ENCODE results near the gene DENND6B. TPM values are rescaled to one million over a fixed set of nuclear protein-coding genes. Genes with fewer than 3 reads are reported as not detected.

The DENND6B gene
- polyA plus RNA-seq, 4 donors, result 1.9 to 4.5 (median 2.5) TPM

GRCh38 chr22:50284479-50284878, 42.3 kb downstream of the DENND6B start:
- Histone ChIP-seq H3K27ac (ENCODE audit: low read depth in 1 of 3, low read length in 2 of 3) (no peak overlapping the region), H3K4me1 (ENCODE audit: control insufficient read depth in 3 of 3, insufficient read depth in 2 of 3, low read depth in 1 of 3, low read length in 2 of 3) (peaks cover 0 to 12% (median 0%) of the 10 kb centered on the region in 3 donors), H3K36me3 (ENCODE audit: control insufficient read depth in 3 of 3, insufficient read depth in 2 of 3, low read depth in 1 of 3, low read length in 3 of 3) (peaks cover 16 to 94% (median 19%) of the 10 kb centered on the region in 3 donors), H3K4me3 (ENCODE audit: low read depth in 1 of 3, low read length in 3 of 3) (no peak overlapping the region), H3K9me3 (ENCODE audit: control insufficient read depth in 2 of 2, insufficient read depth in 1 of 2, low read depth in 1 of 2, low read length in 1 of 2) (no peaks in the 10 kb centered on the region), H3K27me3 (ENCODE audit: control insufficient read depth in 3 of 3, insufficient read depth in 3 of 3, low read length in 3 of 3) (no peaks in the 10 kb centered on the region)
- WGBS, 3 donors, result 80 to 92% (median 90%) methylated on average over 8 to 13 of the region's 13 CpGs
- no peak for DNase-seq
- no peak for FAIRE-seq

GRCh38 chr22:50283821-50284220, 43.0 kb downstream of the DENND6B start:
- Histone ChIP-seq H3K27ac (ENCODE audit: low read depth in 1 of 3, low read length in 2 of 3) (no peak overlapping the region), H3K4me3 (ENCODE audit: low read depth in 1 of 3, low read length in 3 of 3) (no peak overlapping the region), H3K36me3 (ENCODE audit: control insufficient read depth in 3 of 3, insufficient read depth in 2 of 3, low read depth in 1 of 3, low read length in 3 of 3) (peaks cover 16 to 94% (median 24%) of the 10 kb centered on the region in 3 donors)

GRCh38 chr22:50282361-50283155, 44.3 kb downstream of the DENND6B start:
- FAIRE-seq (no peak), DNase-seq (peak; percentile 77 to 84)
- Histone ChIP-seq H3K27ac (ENCODE audit: low read depth in 1 of 3, low read length in 2 of 3) (peak overlapping the region in 2 of 3 donors; percentile 22 to 27), H3K36me3 (ENCODE audit: control insufficient read depth in 3 of 3, insufficient read depth in 2 of 3, low read depth in 1 of 3, low read length in 3 of 3) (peaks cover 21 to 94% (median 27%) of the 10 kb centered on the region in 3 donors), H3K9me3 (ENCODE audit: control insufficient read depth in 2 of 2, insufficient read depth in 1 of 2, low read depth in 1 of 2, low read length in 1 of 2) (no peaks in the 10 kb centered on the region), H3K4me1 (ENCODE audit: control insufficient read depth in 3 of 3, insufficient read depth in 2 of 3, low read depth in 1 of 3, low read length in 2 of 3) (peaks cover 0 to 12% (median 0%) of the 10 kb centered on the region in 3 donors), H3K4me3 (ENCODE audit: low read depth in 1 of 3, low read length in 3 of 3) (no peak overlapping the region), H3K27me3 (ENCODE audit: control insufficient read depth in 3 of 3, insufficient read depth in 3 of 3, low read length in 3 of 3) (no peaks in the 10 kb centered on the region)
- 39 to 76% (median 61%) methylated on average over 37 to 45 of the region's 45 CpGs for WGBS, 3 donors

More at GRCh38 chr22:50283821-50284220, 43.0 kb downstream of the DENND6B start:
- Histone ChIP-seq H3K4me1 (ENCODE audit: control insufficient read depth in 3 of 3, insufficient read depth in 2 of 3, low read depth in 1 of 3, low read length in 2 of 3) (peaks cover 0 to 12% (median 0%) of the 10 kb centered on the region in 3 donors), H3K27me3 (ENCODE audit: control insufficient read depth in 3 of 3, insufficient read depth in 3 of 3, low read length in 3 of 3) (no peaks in the 10 kb centered on the region), H3K9me3 (ENCODE audit: control insufficient read depth in 2 of 2, insufficient read depth in 1 of 2, low read depth in 1 of 2, low read length in 1 of 2) (no peaks in the 10 kb centered on the region)
- 93 to 96% (median 94%) methylated on average over 26 to 30 of the region's 30 CpGs for WGBS, 3 donors
- FAIRE-seq, result no peak
- DNase-seq, result no peak

- peak overlapping the region in 2 of 3 donors; percentile 21 to 22 for H3K27ac ChIP-seq (ENCODE audit: low read depth in 1 of 3, low read length in 2 of 3)
- WGBS, 3 donors, result 46 to 76% (median 60%) methylated on average over 25 of the region's 25 CpGs
Measured at GRCh38 chr22:50281957-50282356, 44.9 kb downstream of the DENND6B start.

GRCh38 chr22:50281384-50281760, 45.4 kb downstream of the DENND6B start:
- no peaks in the 10 kb centered on the region for H3K27me3 ChIP-seq (ENCODE audit: control insufficient read depth in 3 of 3, insufficient read depth in 3 of 3, low read length in 3 of 3)
- no peaks in the 10 kb centered on the region for H3K9me3 ChIP-seq (ENCODE audit: control insufficient read depth in 2 of 2, insufficient read depth in 1 of 2, low read depth in 1 of 2, low read length in 1 of 2)
- 93 to 94% (median 94%) methylated on average over 36 of the region's 36 CpGs for WGBS, 3 donors
- DNase-seq, result no peak
- H3K27ac ChIP-seq (ENCODE audit: low read depth in 1 of 3, low read length in 2 of 3), result no peak overlapping the region
- peaks cover 22 to 94% (median 31%) of the 10 kb centered on the region in 3 donors for H3K36me3 ChIP-seq (ENCODE audit: control insufficient read depth in 3 of 3, insufficient read depth in 2 of 3, low read depth in 1 of 3, low read length in 3 of 3)
- FAIRE-seq, result no peak
- H3K4me3 ChIP-seq (ENCODE audit: low read depth in 1 of 3, low read length in 3 of 3), result no peak overlapping the region
- peaks cover 0 to 12% (median 0%) of the 10 kb centered on the region in 3 donors for H3K4me1 ChIP-seq (ENCODE audit: control insufficient read depth in 3 of 3, insufficient read depth in 2 of 3, low read depth in 1 of 3, low read length in 2 of 3)

More at GRCh38 chr22:50281957-50282356, 44.9 kb downstream of the DENND6B start:
- DNase-seq (no peak), FAIRE-seq (no peak)
- Histone ChIP-seq H3K4me3 (ENCODE audit: low read depth in 1 of 3, low read length in 3 of 3) (no peak overlapping the region), H3K4me1 (ENCODE audit: control insufficient read depth in 3 of 3, insufficient read depth in 2 of 3, low read depth in 1 of 3, low read length in 2 of 3) (peaks cover 0 to 12% (median 0%) of the 10 kb centered on the region in 3 donors), H3K36me3 (ENCODE audit: control insufficient read depth in 3 of 3, insufficient read depth in 2 of 3, low read depth in 1 of 3, low read length in 3 of 3) (peaks cover 23 to 94% (median 27%) of the 10 kb centered on the region in 3 donors), H3K9me3 (ENCODE audit: control insufficient read depth in 2 of 2, insufficient read depth in 1 of 2, low read depth in 1 of 2, low read length in 1 of 2) (no peaks in the 10 kb centered on the region), H3K27me3 (ENCODE audit: control insufficient read depth in 3 of 3, insufficient read depth in 3 of 3, low read length in 3 of 3) (no peaks in the 10 kb centered on the region)

- 94 to 96% (median 95%) methylated on average over 46 to 47 of the region's 47 CpGs for WGBS, 3 donors
- FAIRE-seq (no peak), DNase-seq (no peak)
- Histone ChIP-seq H3K36me3 (ENCODE audit: control insufficient read depth in 3 of 3, insufficient read depth in 2 of 3, low read depth in 1 of 3, low read length in 3 of 3) (peaks cover 22 to 94% (median 34%) of the 10 kb centered on the region in 3 donors), H3K27me3 (ENCODE audit: control insufficient read depth in 3 of 3, insufficient read depth in 3 of 3, low read length in 3 of 3) (no peaks in the 10 kb centered on the region), H3K9me3 (ENCODE audit: control insufficient read depth in 2 of 2, insufficient read depth in 1 of 2, low read depth in 1 of 2, low read length in 1 of 2) (no peaks in the 10 kb centered on the region), H3K27ac (ENCODE audit: low read depth in 1 of 3, low read length in 2 of 3) (no peak overlapping the region), H3K4me3 (ENCODE audit: low read depth in 1 of 3, low read length in 3 of 3) (no peak overlapping the region), H3K4me1 (ENCODE audit: control insufficient read depth in 3 of 3, insufficient read depth in 2 of 3, low read depth in 1 of 3, low read length in 2 of 3) (peaks cover 0 to 12% (median 0%) of the 10 kb centered on the region in 3 donors)
Measured at GRCh38 chr22:50280708-50281383, 46.0 kb downstream of the DENND6B start.

GRCh38 chr22:50280022-50280707, 46.6 kb downstream of the DENND6B start:
- H3K4me1 ChIP-seq (ENCODE audit: control insufficient read depth in 3 of 3, insufficient read depth in 2 of 3, low read depth in 1 of 3, low read length in 2 of 3), result peaks cover 0 to 12% (median 0%) of the 10 kb centered on the region in 3 donors
- no peak overlapping the region for H3K27ac ChIP-seq (ENCODE audit: low read depth in 1 of 3, low read length in 2 of 3)
- H3K4me3 ChIP-seq (ENCODE audit: low read depth in 1 of 3, low read length in 3 of 3), result no peak overlapping the region
- no peak for DNase-seq
- WGBS, 3 donors, result 87 to 92% (median 92%) methylated on average over 32 to 38 of the region's 38 CpGs
- H3K9me3 ChIP-seq (ENCODE audit: control insufficient read depth in 2 of 2, insufficient read depth in 1 of 2, low read depth in 1 of 2, low read length in 1 of 2), result no peaks in the 10 kb centered on the region
- H3K27me3 ChIP-seq (ENCODE audit: control insufficient read depth in 3 of 3, insufficient read depth in 3 of 3, low read length in 3 of 3), result no peaks in the 10 kb centered on the region
- H3K36me3 ChIP-seq (ENCODE audit: control insufficient read depth in 3 of 3, insufficient read depth in 2 of 3, low read depth in 1 of 3, low read length in 3 of 3), result peaks cover 22 to 97% (median 37%) of the 10 kb centered on the region in 3 donors
- no peak for FAIRE-seq

Measured in small intestine (tissue), 7 donors.